ENCODE results near the gene PLEKHM3.
A peak's percentile ranks its signal among the peaks of the same experiment; 100 is the strongest.

The PLEKHM3 gene

GRCh38 chr2:208064220-208064961 is 39.1 kb upstream of the PLEKHM3 start:
- peak; percentile 74 to 89 for DNase-seq (ENCODE audit: low read depth in 2 of 2)
- no peak for TF ChIP-seq CTCF (IDR thresholded peaks at IDR 0.05; ENCODE audit: low read depth, low read length)
- no peak overlapping the region for H3K4me3 ChIP-seq (replicated peaks in 1 of 2; ENCODE audit: low read depth in 2 of 2, low read length in 2 of 2)

GRCh38 chr2:208062961-208063360 is 37.6 kb upstream of the PLEKHM3 start:
- H3K4me3 ChIP-seq (replicated peaks in 1 of 2; ENCODE audit: low read depth in 2 of 2, low read length in 2 of 2), result no peak overlapping the region
- no peak for DNase-seq (ENCODE audit: low read depth in 2 of 2)
- no peak for TF ChIP-seq CTCF (IDR thresholded peaks at IDR 0.05; ENCODE audit: low read depth, low read length)

- peak in 1 of 2 donors; percentile 63 for DNase-seq (ENCODE audit: low read depth in 2 of 2)
- peak; percentile 20 for TF ChIP-seq CTCF (IDR thresholded peaks at IDR 0.05; ENCODE audit: low read depth, low read length)
- no peak overlapping the region for H3K4me3 ChIP-seq (replicated peaks in 1 of 2; ENCODE audit: low read depth in 2 of 2, low read length in 2 of 2)
Measured at GRCh38 chr2:208062113-208062512, 36.8 kb upstream of the PLEKHM3 start.

- no peak for TF ChIP-seq CTCF (IDR thresholded peaks at IDR 0.05; ENCODE audit: low read depth, low read length)
- DNase-seq (ENCODE audit: low read depth in 2 of 2), result no peak
- H3K4me3 ChIP-seq (replicated peaks in 1 of 2; ENCODE audit: low read depth in 2 of 2, low read length in 2 of 2), result no peak overlapping the region
Measured at GRCh38 chr2:208057108-208057507, 31.8 kb upstream of the PLEKHM3 start.

- DNase-seq (ENCODE audit: low read depth in 2 of 2), result no peak
- TF ChIP-seq CTCF (IDR thresholded peaks at IDR 0.05; ENCODE audit: low read depth, low read length), result no peak
- H3K4me3 ChIP-seq (replicated peaks in 1 of 2; ENCODE audit: low read depth in 2 of 2, low read length in 2 of 2), result no peak overlapping the region
Measured at GRCh38 chr2:208049441-208049840, 24.1 kb upstream of the PLEKHM3 start.

- TF ChIP-seq CTCF (IDR thresholded peaks at IDR 0.05; ENCODE audit: low read depth, low read length), result no peak
- DNase-seq (ENCODE audit: low read depth in 2 of 2), result no peak
Measured at GRCh38 chr2:208049006-208049405, 23.7 kb upstream of the PLEKHM3 start.

GRCh38 chr2:208047840-208048239 is 22.5 kb upstream of the PLEKHM3 start:
- no peak for TF ChIP-seq CTCF (IDR thresholded peaks at IDR 0.05; ENCODE audit: low read depth, low read length)
- DNase-seq (ENCODE audit: low read depth in 2 of 2), result no peak
- no peak overlapping the region for H3K4me3 ChIP-seq (replicated peaks in 1 of 2; ENCODE audit: low read depth in 2 of 2, low read length in 2 of 2)

More at GRCh38 chr2:208049006-208049405, 23.7 kb upstream of the PLEKHM3 start:
- H3K4me3 ChIP-seq (replicated peaks in 1 of 2; ENCODE audit: low read depth in 2 of 2, low read length in 2 of 2), result no peak overlapping the region
